Kidney epithelial cell (primary cell): ENCODE results near the gene BRMS1L. TPM values are rescaled to one million over a fixed set of nuclear protein-coding genes. Genes with fewer than 3 reads are reported as not detected.

Source experiments
- DNase-seq: peaks from one replicate; pipeline ENCODE4 v3.0.0-alpha.2; 2010; ENCODE audit warnings: low read depth
- H3K27me3 ChIP-seq: 2 replicates; pipeline ENCODE4 v1.6.0; 2011; ENCODE audit warnings: low read length; ENCODE audit not compliant: control insufficient read depth, insufficient read depth
- H3K36me3 ChIP-seq: 2 replicates; pipeline ENCODE4 v1.5.1; 2011; ENCODE audit warnings: low read length; ENCODE audit not compliant: control insufficient read depth, insufficient read depth
- H3K4me3 ChIP-seq: 2 replicates; pipeline ENCODE4 v1.5.1; 2011; ENCODE audit warnings: low read depth, mild to moderate bottlenecking, control low read depth, low read length
- CTCF ChIP-seq: IDR thresholded peaks from 2 replicates; pipeline ENCODE4 v1.5.1; 2011; ENCODE audit warnings: mild to moderate bottlenecking, moderate library complexity, low read length, control low read depth, inconsistent platforms; ENCODE audit not compliant: insufficient read depth, poor library complexity, severe bottlenecking
- total RNA-seq: library from RNA; depleted of rRNA; stranded (reverse); fragments of >200 nt; gene quantifications from 2 replicates; pipeline ENCODE4 v1.2.3, GENCODE V29; 2015

BRMS1L gene
- total RNA-seq, 1 donor from 2014 or later, result 5.6 TPM

GRCh38 chr14:35789651-35790050, 36.5 kb upstream of the BRMS1L start:
- DNase-seq, result no peak
- TF ChIP-seq CTCF, result no peak
- H3K27me3 ChIP-seq, result no peaks in the 10 kb centered on the region
- no peak overlapping the region for H3K4me3 ChIP-seq
- no peaks in the 10 kb centered on the region for H3K36me3 ChIP-seq

- no peaks in the 10 kb centered on the region for H3K36me3 ChIP-seq
These were observed 28.3 kb upstream of the BRMS1L start for GRCh38 chr14:35797796-35798195.

GRCh38 chr14:35806006-35806907, 19.9 kb upstream of the BRMS1L start:
- Histone ChIP-seq H3K36me3 (no peaks in the 10 kb centered on the region), H3K4me3 (no peak overlapping the region), H3K27me3 (no peaks in the 10 kb centered on the region)
- TF ChIP-seq CTCF, result no peak
- DNase-seq, result no peak

More at GRCh38 chr14:35797796-35798195, 28.3 kb upstream of the BRMS1L start:
- TF ChIP-seq CTCF, result no peak
- H3K27me3 ChIP-seq, result no peaks in the 10 kb centered on the region
- DNase-seq, result no peak
- no peak overlapping the region for H3K4me3 ChIP-seq

- no peak for DNase-seq
- TF ChIP-seq CTCF, result no peak
These were observed 18.8 kb upstream of the BRMS1L start for GRCh38 chr14:35807131-35807961.

GRCh38 chr14:35808076-35808637, 18.0 kb upstream of the BRMS1L start:
- no peak for TF ChIP-seq CTCF
- no peak for DNase-seq
- Histone ChIP-seq H3K36me3 (no peaks in the 10 kb centered on the region), H3K4me3 (peak overlapping the region; percentile 87), H3K27me3 (no peaks in the 10 kb centered on the region)

More at GRCh38 chr14:35807131-35807961, 18.8 kb upstream of the BRMS1L start:
- Histone ChIP-seq H3K4me3 (no peak overlapping the region), H3K27me3 (no peaks in the 10 kb centered on the region), H3K36me3 (no peaks in the 10 kb centered on the region)
